H9 (cell line): Measurements from ENCODE around the gene NSUN7. TPM values are rescaled to one million over a fixed set of nuclear protein-coding genes. Genes with fewer than 3 reads are reported as not detected.

ENCODE experiments used
- DNase-seq: peaks from one replicate; pipeline ENCODE4 v3.0.0-alpha.2; 2017
- H2AFZ ChIP-seq: one replicate; pipeline ENCODE4 v1.6.1; 2013; ENCODE audit warnings: mild to moderate bottlenecking, low read length, control low read depth, moderate library complexity
- H2AK5ac ChIP-seq: 2 replicates; pipeline ENCODE4 v1.6.1; 2013; ENCODE audit warnings: low read length, control low read depth, mixed read lengths; ENCODE audit not compliant: insufficient read length
- H2BK120ac ChIP-seq: one replicate; pipeline ENCODE4 v1.6.1; 2013; ENCODE audit warnings: low read depth, mild to moderate bottlenecking, low read length, control low read depth, inconsistent platforms; ENCODE audit not compliant: poor library complexity, severe bottlenecking
- H2BK12ac ChIP-seq: 2 replicates; pipeline ENCODE4 v1.6.1; 2013; ENCODE audit warnings: low read length, control low read depth, mixed read lengths, low read depth; ENCODE audit not compliant: insufficient read length
- H2BK15ac ChIP-seq: 2 replicates; pipeline ENCODE4 v1.6.1; 2013; ENCODE audit warnings: low read depth, low read length, control low read depth
- H2BK20ac ChIP-seq: one replicate; pipeline ENCODE4 v1.6.1; 2013; ENCODE audit warnings: low read depth, mild to moderate bottlenecking, low read length, control low read depth, inconsistent platforms; ENCODE audit not compliant: poor library complexity, severe bottlenecking
- H2BK5ac ChIP-seq: 2 replicates; pipeline ENCODE4 v1.6.1; 2013; ENCODE audit warnings: low read length, control low read depth, mixed read lengths; ENCODE audit not compliant: insufficient read length
- H3K14ac ChIP-seq: 2 replicates; pipeline ENCODE4 v1.6.1; 2013; ENCODE audit warnings: low read length, control low read depth; ENCODE audit not compliant: insufficient read depth
- H3K18ac ChIP-seq: 2 replicates; pipeline ENCODE4 v1.6.1; 2013; ENCODE audit warnings: low read depth, mild to moderate bottlenecking, mixed read lengths, low read length, control low read depth; ENCODE audit not compliant: insufficient read length
- H3K23ac ChIP-seq: 2 replicates; pipeline ENCODE4 v1.6.1; 2013; ENCODE audit warnings: low read length, control low read depth, mixed read lengths, low read depth; ENCODE audit not compliant: insufficient read length
- H3K23me2 ChIP-seq: 2 replicates; pipeline ENCODE4 v1.6.1; 2013; ENCODE audit warnings: low read depth, mild to moderate bottlenecking, mixed read lengths, low read length, control low read depth; ENCODE audit not compliant: insufficient read length, poor library complexity, severe bottlenecking
- H3K27ac ChIP-seq: 2 replicates; pipeline ENCODE4 v1.5.1; 2013; ENCODE audit warnings: low read length, control low read depth, mixed read lengths, low read depth; ENCODE audit not compliant: insufficient read length
- H3K27me3 ChIP-seq: 2 replicates; pipeline ENCODE4 v1.6.1; 2013; ENCODE audit warnings: low read length, control low read depth, inconsistent platforms; ENCODE audit not compliant: insufficient read depth
- H3K4ac ChIP-seq: 2 replicates; pipeline ENCODE4 v1.6.1; 2013; ENCODE audit warnings: low read depth, mild to moderate bottlenecking, control low read depth, inconsistent platforms, low read length, moderate library complexity
- H3K4me1 ChIP-seq: 2 replicates; pipeline ENCODE4 v1.6.1; 2013; ENCODE audit warnings: low read length, control low read depth, inconsistent platforms; ENCODE audit not compliant: insufficient read depth
- H3K4me2 ChIP-seq: 2 replicates; pipeline ENCODE4 v1.6.1; 2013; ENCODE audit warnings: low read length, control low read depth, mixed read lengths; ENCODE audit not compliant: insufficient read length, insufficient read depth
- H3K56ac ChIP-seq: 2 replicates; pipeline ENCODE4 v1.6.1; 2013; ENCODE audit warnings: low read depth, mild to moderate bottlenecking, mixed read lengths, low read length, control low read depth; ENCODE audit not compliant: insufficient read length
- H3K79me1 ChIP-seq: 2 replicates; pipeline ENCODE4 v1.6.1; 2013; ENCODE audit warnings: low read depth, mild to moderate bottlenecking, moderate library complexity, low read length, control low read depth, inconsistent platforms; ENCODE audit not compliant: insufficient read depth, poor library complexity, severe bottlenecking
- H3K79me2 ChIP-seq: 2 replicates; pipeline ENCODE4 v1.6.1; 2013; ENCODE audit warnings: low read length, control low read depth, inconsistent platforms; ENCODE audit not compliant: insufficient read depth
- H3K9ac ChIP-seq: 2 replicates; pipeline ENCODE4 v1.6.1; 2013; ENCODE audit warnings: low read length, control low read depth, mixed read lengths; ENCODE audit not compliant: insufficient read length; ENCODE audit errors: extremely low read depth
- H3K9me3 ChIP-seq: one replicate; pipeline ENCODE4 v1.6.1; 2013; ENCODE audit warnings: low read depth, low read length, inconsistent platforms; ENCODE audit not compliant: control insufficient read depth
- H3T11ph ChIP-seq: one replicate; pipeline ENCODE4 v1.6.1; 2013; ENCODE audit warnings: mild to moderate bottlenecking, low read length, control low read depth, inconsistent platforms
- H4K20me1 ChIP-seq: one replicate; pipeline ENCODE4 v1.6.1; 2013; ENCODE audit not compliant: control insufficient read depth, insufficient read length, insufficient read depth
- H4K5ac ChIP-seq: 2 replicates; pipeline ENCODE4 v1.6.1; 2013; ENCODE audit warnings: low read depth, mild to moderate bottlenecking, mixed read lengths, low read length, control low read depth; ENCODE audit not compliant: insufficient read length
- H4K8ac ChIP-seq: replicated peaks from 2 replicates; pipeline ENCODE4 v1.6.1; 2013; ENCODE audit warnings: low read length, control low read depth, mixed read lengths, low read depth; ENCODE audit not compliant: insufficient read length
- H4K91ac ChIP-seq: 2 replicates; pipeline ENCODE4 v1.6.1; 2013; ENCODE audit warnings: low read depth, mild to moderate bottlenecking, moderate library complexity, mixed read lengths, low read length, control low read depth; ENCODE audit not compliant: insufficient read length
- H3K27ac Mint-ChIP-seq, 3 experiments: 2 replicates in 2 of 3; 3 replicates in 1 of 3; pipeline ENCODE4 v1.8.0; 2020 to 2021; ENCODE audit warnings: mixed read lengths in 3 of 3, mild to moderate bottlenecking in 1 of 3, moderate library complexity in 1 of 3
- H3K27me3 Mint-ChIP-seq: 2 replicates; pipeline ENCODE4 v1.8.0; 2021; ENCODE audit warnings: low read depth, mild to moderate bottlenecking, moderate library complexity, mixed read lengths
- H3K36me3 Mint-ChIP-seq, 3 experiments: 2 replicates in 2 of 3; 3 replicates in 1 of 3; pipeline ENCODE4 v1.8.0; 2020 to 2021; ENCODE audit warnings: low read depth in 3 of 3, mixed read lengths in 3 of 3; ENCODE audit not compliant: insufficient read depth in 1 of 3
- H3K4me1 Mint-ChIP-seq, 2 experiments: 2 replicates each; pipeline ENCODE4 v1.8.0; 2020; ENCODE audit warnings: mixed read lengths in 2 of 2
- H3K4me3 Mint-ChIP-seq, 2 experiments: 2 replicates in 1 of 2; 3 replicates in 1 of 2; pipeline ENCODE4 v1.8.0; 2020 to 2021; ENCODE audit warnings: mild to moderate bottlenecking in 2 of 2, mixed read lengths in 2 of 2, moderate library complexity in 1 of 2
- H3K9me3 Mint-ChIP-seq, 2 experiments: 2 replicates in 1 of 2; 3 replicates in 1 of 2; pipeline ENCODE4 v1.8.0; 2020; ENCODE audit warnings: mild to moderate bottlenecking in 2 of 2, mixed read lengths in 2 of 2, moderate library complexity in 1 of 2
- WGBS: extraction: QIAGEN DNeasy Blood & Tissue Kit; methylation state at CpG from one replicate; pipeline ENCODE4 v1.1.7; 2013; ENCODE audit warnings: missing lambda C conversion rate, low lambda C conversion rate, mixed read lengths; ENCODE audit not compliant: insufficient read length; ENCODE audit errors: extremely low coverage; 5-methylcytosine and 5-hydroxymethylcytosine counted together
- total RNA-seq: library from RNA; stranded (reverse); gene quantifications from 2 replicates; pipeline ENCODE4 v1.2.1, GENCODE V29; 2021
- TF ChIP-seq, protein P1 (sequence below): fragments of 200-600 bp; sonication (generic); conservative IDR thresholded peaks from 3 replicates; pipeline ENCODE4 v1.8.0; 2021; ENCODE audit warnings: antibody characterized with exemption, mild to moderate bottlenecking

Gene NSUN7
- total RNA-seq, 1 experiment from 2014 or later: 15.9 TPM

DNA sequence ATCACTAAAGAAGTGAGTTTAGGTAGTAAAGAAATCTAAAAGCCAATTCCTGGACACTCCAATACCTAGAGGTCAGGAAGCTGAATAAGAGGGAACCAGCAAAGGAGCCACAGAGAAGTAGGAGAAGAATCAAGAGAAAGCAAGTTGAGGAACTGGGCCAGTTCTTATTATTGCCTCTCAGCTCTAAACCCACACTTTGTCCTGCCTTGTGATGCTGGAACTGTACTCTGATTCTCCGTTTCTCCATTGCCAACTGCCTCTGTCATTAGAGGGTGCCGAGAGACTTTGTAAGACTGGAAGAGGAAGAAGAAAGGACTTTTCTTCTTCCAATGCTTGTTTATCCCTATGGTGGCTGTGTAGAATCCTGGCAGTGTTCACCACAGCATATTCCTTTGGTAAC lies 38.6 kb downstream of the NSUN7 start:
- no peak overlapping the region for H2BK15ac ChIP-seq
- no peak overlapping the region for H2AFZ ChIP-seq
- no CpG with 5 or more reads among the region's 2 CpGs for WGBS
- H2BK12ac ChIP-seq: no peak overlapping the region
- no peak overlapping the region for H3K27ac Mint-ChIP-seq
- H3K27ac ChIP-seq: no peak overlapping the region
- H3K4me3 Mint-ChIP-seq: no peak overlapping the region
- H4K5ac ChIP-seq: no peak overlapping the region
- no peak overlapping the region for H3K4me2 ChIP-seq
- H3K9me3 ChIP-seq: no peaks in the 10 kb centered on the region
- H3K18ac ChIP-seq: no peak overlapping the region
- H2BK5ac ChIP-seq: no peak overlapping the region
- no peaks in the 10 kb centered on the region for H4K20me1 ChIP-seq
- H3K36me3 Mint-ChIP-seq: peaks cover 4 to 8% (median 5%) of the 10 kb centered on the region in 3 experiments; a peak in 6 of 7 replicates
- no peaks in the 10 kb centered on the region for H3K23me2 ChIP-seq
- 0 out of 4 replicates have a peak, but pooled peaks cover 2 to 3% of the 10 kb centered on the region in 2 experiments for H3K4me1 Mint-ChIP-seq
- no peaks in the 10 kb centered on the region; the same call in 1 of the 2 replicates for H3K4me1 ChIP-seq
- TF ChIP-seq, protein P1, sequence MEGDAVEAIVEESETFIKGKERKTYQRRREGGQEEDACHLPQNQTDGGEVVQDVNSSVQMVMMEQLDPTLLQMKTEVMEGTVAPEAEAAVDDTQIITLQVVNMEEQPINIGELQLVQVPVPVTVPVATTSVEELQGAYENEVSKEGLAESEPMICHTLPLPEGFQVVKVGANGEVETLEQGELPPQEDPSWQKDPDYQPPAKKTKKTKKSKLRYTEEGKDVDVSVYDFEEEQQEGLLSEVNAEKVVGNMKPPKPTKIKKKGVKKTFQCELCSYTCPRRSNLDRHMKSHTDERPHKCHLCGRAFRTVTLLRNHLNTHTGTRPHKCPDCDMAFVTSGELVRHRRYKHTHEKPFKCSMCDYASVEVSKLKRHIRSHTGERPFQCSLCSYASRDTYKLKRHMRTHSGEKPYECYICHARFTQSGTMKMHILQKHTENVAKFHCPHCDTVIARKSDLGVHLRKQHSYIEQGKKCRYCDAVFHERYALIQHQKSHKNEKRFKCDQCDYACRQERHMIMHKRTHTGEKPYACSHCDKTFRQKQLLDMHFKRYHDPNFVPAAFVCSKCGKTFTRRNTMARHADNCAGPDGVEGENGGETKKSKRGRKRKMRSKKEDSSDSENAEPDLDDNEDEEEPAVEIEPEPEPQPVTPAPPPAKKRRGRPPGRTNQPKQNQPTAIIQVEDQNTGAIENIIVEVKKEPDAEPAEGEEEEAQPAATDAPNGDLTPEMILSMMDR: no peak
- no peaks in the 10 kb centered on the region for H3K27me3 Mint-ChIP-seq
- no peak for DNase-seq
- no peaks in the 10 kb centered on the region for H3K79me1 ChIP-seq
- no peak overlapping the region for H2BK120ac ChIP-seq
- H3K9me3 Mint-ChIP-seq: no peaks in the 10 kb centered on the region
- no peaks in the 10 kb centered on the region for H3K27me3 ChIP-seq
- no peak overlapping the region for H3K4ac ChIP-seq
- H3K14ac ChIP-seq: no peak overlapping the region
- H3K23ac ChIP-seq: no peak overlapping the region
- no peaks in the 10 kb centered on the region for H3K79me2 ChIP-seq
- no peak overlapping the region for H3K9ac ChIP-seq
- no peak overlapping the region for H4K91ac ChIP-seq
- no peak overlapping the region for H3T11ph ChIP-seq
- no peak overlapping the region for H3K56ac ChIP-seq
- no peak overlapping the region for H2BK20ac ChIP-seq
- no peak overlapping the region for H2AK5ac ChIP-seq
- no peak overlapping the region for H4K8ac ChIP-seq
